C4-2B (cell line): ENCODE results near the gene TRAF2.

Source experiments
- CTCF ChIP-seq: fragments of 450-650 bp; conservative IDR thresholded peaks from 2 replicates; pipeline ENCODE4 v1.5.1; 2017; ENCODE audit warnings: mild to moderate bottlenecking
- ZFX ChIP-seq: fragments of 450-650 bp; IDR thresholded peaks from 2 replicates; pipeline ENCODE4 v1.6.1; 2017

GRCh38 chr9:136860529-136860928 is 25.8 kb upstream of the TRAF2 start:
- no peak for TF ChIP-seq ZFX
- no peak for TF ChIP-seq CTCF
